GM18498 (cell line): Measurements from ENCODE around the gene TBC1D22B.

Source experiments
- ATAC-seq: cut with Tn5 transposase; IDR thresholded peaks from one replicate; pipeline ENCODE4 v1.9.1; 2021; ENCODE audit warnings: mild to moderate bottlenecking, moderate library complexity; ENCODE audit not compliant: unreplicated experiment

Gene TBC1D22B

DNA sequence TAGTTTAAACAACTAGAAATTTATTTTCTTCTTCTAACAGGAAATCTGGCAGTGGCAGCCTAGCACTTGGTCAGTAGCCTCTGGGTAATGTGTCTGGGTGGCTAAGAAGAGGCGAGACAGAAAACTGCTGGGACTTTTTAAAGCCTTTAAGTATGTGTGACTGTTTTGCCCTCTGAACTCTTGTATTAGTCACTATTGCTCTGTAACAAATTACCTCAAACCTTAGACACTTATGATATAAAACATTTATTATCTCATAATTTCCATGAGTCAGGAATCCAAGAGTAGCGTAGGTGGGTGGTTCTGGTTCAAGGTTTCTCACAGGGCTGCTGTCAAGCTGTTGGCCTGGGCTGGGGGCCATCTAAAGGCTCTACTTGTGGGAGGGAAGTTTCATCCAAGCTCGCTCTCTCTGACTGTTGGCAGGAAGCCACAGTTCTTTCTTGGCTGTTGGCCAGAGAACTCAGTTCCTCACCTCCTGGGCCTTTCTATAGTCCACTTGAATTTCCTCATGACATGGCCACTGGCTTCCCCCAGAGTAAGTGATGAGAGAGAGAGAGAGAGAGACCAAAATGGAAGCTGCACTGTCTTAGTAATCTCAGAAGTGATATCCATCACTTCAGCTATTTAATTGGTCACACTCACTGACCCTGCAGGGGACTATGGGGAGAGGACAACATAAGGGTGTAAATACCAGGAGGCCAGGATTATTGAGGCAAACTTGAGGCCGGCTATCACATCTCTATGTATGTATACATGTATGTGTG, 17.4 kb upstream of the TBC1D22B start:
- peak; percentile 56 for ATAC-seq

DNA sequence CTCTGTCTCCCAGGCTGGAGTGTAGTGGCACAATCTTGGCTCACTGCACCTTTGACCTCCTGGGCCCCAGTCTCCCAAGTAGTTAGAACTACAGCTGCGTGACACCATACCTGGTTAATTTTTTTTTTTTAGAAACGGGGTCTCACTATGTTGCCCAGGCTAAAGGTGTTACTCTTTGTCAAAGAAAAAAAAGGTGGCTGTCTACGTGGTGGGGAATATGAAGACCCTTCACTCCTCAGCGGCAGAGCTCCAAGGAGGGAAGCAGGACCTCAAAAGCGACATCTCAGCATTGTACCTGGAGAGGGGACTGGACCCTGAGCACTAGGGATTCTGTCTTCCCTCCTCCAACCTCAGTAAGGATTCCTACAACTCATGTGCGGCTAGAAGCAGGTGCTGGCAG, 16.4 kb upstream of the TBC1D22B start:
- ATAC-seq, result no peak

DNA sequence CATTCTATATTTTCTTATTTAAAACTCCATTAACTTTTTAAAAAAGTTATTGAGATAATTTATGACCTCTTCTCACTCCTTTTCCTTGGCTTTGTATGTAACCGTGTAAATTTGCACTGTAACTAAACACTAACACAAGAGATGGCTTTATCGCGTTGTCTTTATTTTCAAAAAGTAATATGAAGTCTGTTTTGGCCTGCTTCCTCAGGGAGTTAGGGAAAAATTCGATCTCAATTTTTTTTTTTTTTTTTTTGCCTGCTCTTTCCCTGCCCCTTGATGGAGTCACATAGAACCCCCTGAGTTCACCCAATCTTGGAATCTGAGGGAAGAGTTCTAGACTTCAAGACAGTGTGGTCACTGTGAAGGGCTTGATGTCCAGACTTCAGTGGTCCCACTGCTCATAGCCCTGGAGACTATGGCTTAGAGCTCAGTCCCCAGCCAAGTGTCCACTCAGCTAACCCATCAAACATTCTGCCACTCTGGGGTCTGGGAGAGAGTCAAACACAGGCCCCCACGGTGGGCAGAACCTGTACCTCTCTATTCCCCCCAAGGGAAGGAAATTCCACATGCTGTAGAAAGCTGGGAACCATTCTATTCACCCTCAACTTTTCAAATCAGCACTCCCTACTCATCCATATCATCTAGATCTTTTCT, 15.7 kb upstream of the TBC1D22B start:
- ATAC-seq, result no peak

GRCh38 chr6:37242429-37243052, 15.0 kb upstream of the TBC1D22B start:
- ATAC-seq, result no peak

DNA sequence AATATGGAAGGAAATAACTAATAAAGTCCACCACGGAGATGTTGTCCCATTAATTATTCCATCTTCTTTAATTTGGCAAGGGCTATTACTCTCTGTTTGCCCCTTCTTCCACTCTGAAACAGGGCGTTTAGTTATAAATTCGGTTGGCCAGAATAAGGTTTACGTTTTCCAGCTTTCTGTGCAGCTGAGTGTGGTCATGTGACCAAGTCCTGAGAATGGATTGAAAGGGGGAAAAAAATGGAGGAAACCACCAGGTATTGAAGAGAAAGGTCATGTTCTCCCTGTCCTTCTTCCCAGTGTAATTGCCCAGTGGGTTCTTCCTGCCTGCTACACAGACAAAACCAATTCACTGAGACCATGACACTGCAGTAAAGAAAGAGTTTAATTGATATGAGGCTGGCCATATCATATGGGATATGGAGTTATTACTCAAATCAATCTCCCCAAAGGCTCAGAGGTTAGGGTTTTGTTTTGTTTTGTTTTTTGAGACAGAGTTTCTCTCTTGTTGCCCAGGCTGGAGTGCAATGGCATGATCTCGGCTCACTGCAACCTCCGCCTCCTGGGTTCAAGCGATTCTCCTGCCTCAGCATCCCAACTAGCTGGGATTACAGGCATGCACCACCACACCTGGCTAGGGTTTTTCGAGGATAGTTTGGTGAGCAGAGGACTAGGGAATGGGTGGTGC, 14.3 kb upstream of the TBC1D22B start:
- no peak for ATAC-seq

DNA sequence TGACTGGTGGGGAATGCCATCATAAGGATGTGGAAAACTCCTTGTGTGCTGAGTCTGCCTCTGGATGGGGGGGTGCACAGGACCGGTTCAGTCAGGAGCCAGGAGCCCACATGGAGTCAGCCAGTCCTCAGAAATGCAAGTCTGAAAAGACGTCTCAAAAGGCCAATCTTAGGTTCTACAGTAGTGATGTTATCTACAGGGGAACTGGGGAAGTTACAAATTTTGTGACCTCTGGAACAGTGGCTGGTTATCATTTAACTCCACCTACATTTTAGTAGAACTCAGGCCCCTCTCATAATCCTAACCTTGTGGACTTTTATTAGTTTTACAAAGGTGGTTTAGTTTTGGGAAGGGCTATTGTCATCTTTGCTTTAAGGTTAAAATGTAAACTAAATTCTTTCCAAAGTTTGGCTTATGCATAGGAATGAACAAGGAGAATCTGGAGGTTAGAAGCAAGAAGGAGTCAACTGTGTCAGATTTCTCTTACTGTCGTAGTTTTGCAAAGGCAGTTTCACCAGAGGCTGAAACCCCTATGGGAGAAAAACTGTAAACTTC, 13.7 kb upstream of the TBC1D22B start:
- no peak for ATAC-seq

DNA sequence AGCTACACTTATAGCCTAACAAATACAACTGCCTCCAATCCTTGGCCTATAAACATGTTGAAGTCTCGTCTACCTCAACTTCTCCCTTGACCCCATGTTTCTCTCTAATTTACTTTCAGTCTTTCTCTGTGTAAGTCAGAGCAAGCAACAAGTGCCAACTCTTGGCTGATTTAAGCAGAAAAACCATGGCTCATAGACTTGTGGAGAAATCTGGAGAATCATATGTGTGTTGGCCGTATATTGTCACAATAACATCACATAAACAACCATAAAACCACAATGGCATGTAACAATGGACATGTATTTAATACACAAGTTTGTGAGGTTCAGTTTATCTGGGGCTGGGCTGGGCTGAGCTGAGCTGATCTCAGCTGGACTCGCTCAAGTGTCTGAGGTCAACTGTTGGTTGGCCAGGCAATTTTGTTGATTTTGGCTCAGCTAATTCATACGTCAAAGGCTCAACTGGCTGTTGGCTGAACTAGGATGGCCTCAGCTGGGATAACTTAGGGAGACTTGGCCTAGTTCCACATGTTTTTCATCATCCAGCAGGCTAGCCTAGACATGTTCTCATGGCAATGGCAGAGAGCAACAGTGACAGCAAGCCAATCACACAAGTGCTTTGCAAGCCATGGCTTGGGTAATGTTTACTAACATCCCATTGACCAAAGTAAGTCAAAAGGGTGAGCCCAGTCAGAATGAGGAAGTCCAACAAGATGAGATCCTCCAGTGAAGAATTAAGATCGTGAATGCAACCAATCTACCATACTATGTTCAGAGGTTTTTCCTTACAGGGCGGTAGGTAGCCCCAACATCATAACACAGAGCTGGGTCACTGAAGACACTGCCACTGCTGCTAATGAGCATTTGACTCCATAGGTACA, 12.9 kb upstream of the TBC1D22B start:
- ATAC-seq, result no peak

- no peak for ATAC-seq
These were observed 6.3 kb upstream of the TBC1D22B start for GRCh38 chr6:37251211-37251780.

GRCh38 chr6:37253486-37254007, 4.0 kb upstream of the TBC1D22B start:
- ATAC-seq, result no peak

GRCh38 chr6:37254881-37255280, 2.7 kb upstream of the TBC1D22B start:
- no peak for ATAC-seq

- no peak for ATAC-seq
These were observed 766 bp upstream of the TBC1D22B start for GRCh38 chr6:37256692-37257319.

DNA sequence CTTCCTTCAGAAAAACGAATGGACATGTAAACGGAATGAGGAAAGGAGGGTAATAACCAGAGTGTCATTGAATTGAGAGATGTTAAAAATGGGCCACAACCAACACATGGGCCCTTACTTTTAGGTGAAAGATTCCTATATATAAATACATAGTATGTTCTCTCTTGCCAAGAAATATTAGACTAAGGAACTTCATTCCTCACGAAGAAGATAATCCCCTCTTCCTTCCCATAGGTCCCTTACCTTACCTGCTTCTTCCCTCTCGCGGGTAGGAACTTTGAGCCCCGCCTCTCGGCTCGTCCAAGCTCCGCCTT, 295 bp upstream of the TBC1D22B start:
- no peak for ATAC-seq

- no peak for ATAC-seq
These were observed 983 bp downstream of the TBC1D22B start for GRCh38 chr6:37258405-37259105.

- no peak for ATAC-seq
These were observed 1.6 kb downstream of the TBC1D22B start for GRCh38 chr6:37259191-37259590.

DNA sequence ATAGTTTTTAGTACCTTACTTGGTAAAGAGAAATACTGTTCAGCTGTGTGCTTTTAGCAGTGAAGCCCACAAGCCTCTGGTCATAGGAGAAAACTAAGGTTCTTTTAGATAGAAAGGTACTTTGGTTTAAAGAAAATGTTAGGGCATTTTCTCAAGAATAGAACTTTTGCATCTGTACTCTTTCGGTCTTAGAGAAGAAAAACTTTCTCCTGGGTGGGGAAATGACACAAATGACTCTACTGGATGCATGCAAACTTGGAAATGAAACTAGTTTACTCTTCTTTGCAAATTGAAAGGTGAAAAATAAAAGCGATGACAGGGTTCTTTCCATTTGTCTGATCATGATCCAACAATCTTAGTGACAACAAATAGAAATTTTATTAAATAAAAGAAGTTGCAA, 2.5 kb downstream of the TBC1D22B start:
- no peak for ATAC-seq

DNA sequence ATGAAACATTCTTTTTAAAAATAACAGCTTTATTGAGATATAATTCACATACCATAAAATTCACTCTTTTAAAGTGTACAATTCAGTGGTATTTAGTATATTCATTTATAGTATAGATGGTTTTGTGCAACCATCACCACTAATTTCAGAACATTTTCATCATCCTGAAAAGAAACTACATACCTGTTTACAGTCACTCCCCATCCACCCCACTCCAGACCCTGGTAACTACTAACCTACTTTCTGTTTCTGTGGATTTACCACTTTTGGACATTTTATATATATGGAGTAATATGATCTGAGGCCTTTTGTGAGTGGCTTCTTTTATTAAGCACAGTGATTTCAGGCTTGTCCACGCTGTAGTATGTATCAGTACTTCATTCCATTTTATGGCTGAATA, 2.9 kb downstream of the TBC1D22B start:
- no peak for ATAC-seq

DNA sequence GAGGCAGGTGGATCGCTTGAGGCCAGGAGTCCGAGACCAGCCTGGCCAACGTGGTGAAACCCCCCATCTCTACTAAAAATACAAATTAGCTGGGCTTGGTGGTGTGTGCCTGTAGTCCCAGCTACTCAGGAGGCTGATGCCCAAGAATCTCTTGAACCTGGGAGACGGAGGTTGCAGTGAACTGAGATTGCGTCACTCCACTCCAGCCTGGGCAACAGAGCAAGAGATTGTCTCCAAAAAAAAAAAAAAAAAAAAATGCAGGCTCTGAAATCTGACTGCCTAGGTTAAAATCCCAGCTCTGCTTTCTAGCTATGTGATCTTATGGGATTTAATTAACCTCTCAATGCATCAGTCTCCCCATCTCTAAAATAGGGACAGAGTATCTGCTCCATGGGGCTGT, 3.6 kb downstream of the TBC1D22B start:
- ATAC-seq, result no peak

GRCh38 chr6:37262446-37263026, 5.0 kb downstream of the TBC1D22B start:
- no peak for ATAC-seq
